GM12801 (cell line): ENCODE data around the gene FAM81A.

Experiments
- CTCF ChIP-seq: IDR thresholded peaks from one replicate; pipeline ENCODE4 v1.5.1; 2011; ENCODE audit warnings: control low read depth; ENCODE audit not compliant: insufficient read length; ENCODE audit errors: extremely low read depth

FAM81A gene

GRCh38 chr15:59434481-59434880 is 3.5 kb upstream of the FAM81A start:
- no peak for TF ChIP-seq CTCF

- TF ChIP-seq CTCF: no peak
Observed at GRCh38 chr15:59436774-59437141, 1.2 kb upstream of the FAM81A start.

- no peak for TF ChIP-seq CTCF
Observed at GRCh38 chr15:59437142-59437816, 707 bp upstream of the FAM81A start.

GRCh38 chr15:59438625-59439290 is 772 bp downstream of the FAM81A start:
- TF ChIP-seq CTCF: no peak

- no peak for TF ChIP-seq CTCF
Observed at GRCh38 chr15:59439576-59439975, 1.6 kb downstream of the FAM81A start.

- no peak for TF ChIP-seq CTCF
Observed at GRCh38 chr15:59443341-59444072, 5.5 kb downstream of the FAM81A start.

- TF ChIP-seq CTCF: no peak
Observed at GRCh38 chr15:59444081-59444835, 6.3 kb downstream of the FAM81A start.
